ENCODE data around the gene PRELID1. TPM values are rescaled to one million over a fixed set of nuclear protein-coding genes. Genes with fewer than 3 reads are reported as not detected.

The PRELID1 gene
- total RNA-seq, 1 experiment from 2014 or later: 112 TPM

DNA sequence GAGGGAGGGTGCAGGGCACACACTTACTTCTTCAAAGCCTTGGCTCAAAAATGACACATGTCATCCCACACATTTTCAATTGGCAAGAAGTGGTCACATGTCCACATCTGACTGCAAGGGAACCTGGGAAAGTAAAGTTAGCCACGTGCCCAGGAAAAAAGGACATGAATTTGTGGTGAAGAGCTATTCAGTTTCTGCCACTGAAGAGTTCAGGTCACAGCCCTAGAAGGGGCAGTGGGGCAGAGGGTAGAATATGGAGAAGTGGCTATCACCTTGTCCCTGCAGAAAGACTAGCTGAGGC, 52.2 kb downstream of the PRELID1 start:
- H3K4me3 ChIP-seq (ENCODE audit: low read length): no peak overlapping the region
- no peak overlapping the region for H3K4me2 ChIP-seq (ENCODE audit: low read depth, low read length, poor library complexity, severe bottlenecking)
- no peaks in the 10 kb centered on the region for H3K27me3 ChIP-seq (ENCODE audit: low read length)
- DNase-seq: no peak
- no peaks in the 10 kb centered on the region for H3K9me2 ChIP-seq (replicated peaks; ENCODE audit: insufficient read depth, low read length)
- H3K4me1 ChIP-seq (ENCODE audit: low read length): peaks cover 33% of the 10 kb centered on the region
- no peaks in the 10 kb centered on the region for H4K20me1 ChIP-seq (ENCODE audit: insufficient read depth, low read depth, low read length)
- no peak overlapping the region for H2AFZ ChIP-seq (ENCODE audit: low read length)
- no peak overlapping the region for H3K9ac ChIP-seq (ENCODE audit: low read length)
- peaks cover 28% of the 10 kb centered on the region for H3K79me2 ChIP-seq (ENCODE audit: low read length)
- H3K27ac ChIP-seq (ENCODE audit: low read length): no peak overlapping the region
- H3K36me3 ChIP-seq (ENCODE audit: insufficient read depth, low read length): no peaks in the 10 kb centered on the region; the same call in 1 of the 2 replicates
- H3K9me3 ChIP-seq (ENCODE audit: low read length): 0 out of 2 replicates have a peak, but pooled peaks cover 3% of the 10 kb centered on the region

Other genes starting within 250 kb of the PRELID1 start
- gene FGFR4, start 216.9 kb upstream of the PRELID1 start, total RNA-seq (2014; rRNA removed; shearing (Covaris generic); ENCODE audit: low replicate concordance): 2.4 and 3.6 TPM in 2 replicates
- 70.9 and 76.5 TPM in 2 replicates for gene NSD1, start 170.0 kb upstream of the PRELID1 start, total RNA-seq (2014; rRNA removed; shearing (Covaris generic); ENCODE audit: low replicate concordance)
- gene RAB24, start 80 bp upstream of the PRELID1 start, total RNA-seq (2014; rRNA removed; shearing (Covaris generic); ENCODE audit: low replicate concordance): 11.4 and 30.2 TPM in 2 replicates
- 12.6 and 18.3 TPM in 2 replicates for gene MXD3, start 8.1 kb downstream of the PRELID1 start, total RNA-seq (2014; rRNA removed; shearing (Covaris generic); ENCODE audit: low replicate concordance)
- 116 and 256 TPM in 2 replicates for gene LMAN2, start 47.9 kb downstream of the PRELID1 start, total RNA-seq (2014; rRNA removed; shearing (Covaris generic); ENCODE audit: low replicate concordance)
- 22.6 and 70.8 TPM in 2 replicates for gene RGS14, start 54.1 kb downstream of the PRELID1 start, total RNA-seq (2014; rRNA removed; shearing (Covaris generic); ENCODE audit: low replicate concordance)
- gene SLC34A1, start 80.6 kb downstream of the PRELID1 start, total RNA-seq (2014; rRNA removed; shearing (Covaris generic); ENCODE audit: low replicate concordance): not detected in 2 replicates
- not detected in 2 replicates for gene PFN3, start 96.9 kb downstream of the PRELID1 start, total RNA-seq (2014; rRNA removed; shearing (Covaris generic); ENCODE audit: low replicate concordance)
- gene F12, start 105.8 kb downstream of the PRELID1 start, total RNA-seq (2014; rRNA removed; shearing (Covaris generic); ENCODE audit: low replicate concordance): 6.0 and 6.5 TPM in 2 replicates
- gene GRK6, start 122.9 kb downstream of the PRELID1 start, total RNA-seq (2014; rRNA removed; shearing (Covaris generic); ENCODE audit: low replicate concordance): 45.5 and 79.1 TPM in 2 replicates
- gene PRR7, start 143.0 kb downstream of the PRELID1 start, total RNA-seq (2014; rRNA removed; shearing (Covaris generic); ENCODE audit: low replicate concordance): 26.8 and 59.4 TPM in 2 replicates
- 29.1 and 72.7 TPM in 2 replicates for gene DBN1, start 169.8 kb downstream of the PRELID1 start, total RNA-seq (2014; rRNA removed; shearing (Covaris generic); ENCODE audit: low replicate concordance)
- gene PDLIM7, start 193.8 kb downstream of the PRELID1 start, total RNA-seq (2014; rRNA removed; shearing (Covaris generic); ENCODE audit: low replicate concordance): 53.6 and 138 TPM in 2 replicates
- 138 and 188 TPM in 2 replicates for gene DOK3, start 206.0 kb downstream of the PRELID1 start, total RNA-seq (2014; rRNA removed; shearing (Covaris generic); ENCODE audit: low replicate concordance)
- gene DDX41, start 213.2 kb downstream of the PRELID1 start, total RNA-seq (2014; rRNA removed; shearing (Covaris generic); ENCODE audit: low replicate concordance): 104 and 195 TPM in 2 replicates